Urinary bladder (tissue), 4 donors: ENCODE data around the gene MR1. TPM values are rescaled to one million over a fixed set of nuclear protein-coding genes. Genes with fewer than 3 reads are reported as not detected.
"Not testable (repeated sequence)": the region's sequence is repeated elsewhere in the genome, so short reads cannot be mapped to it uniquely, and the experiment has no call there.

ENCODE experiments used
- DNase-seq: peaks from one replicate; pipeline ENCODE4 v3.0.0-alpha.2; 2015; ENCODE audit errors: extremely low spot score
- H3K27ac ChIP-seq: one replicate; pipeline ENCODE4 v1.5.1; 2013; ENCODE audit warnings: low read depth, mild to moderate bottlenecking, moderate library complexity
- H3K36me3 ChIP-seq: one replicate; pipeline ENCODE4 v1.6.1; 2013; ENCODE audit warnings: mild to moderate bottlenecking, moderate library complexity; ENCODE audit not compliant: insufficient read depth
- H3K4me1 ChIP-seq: one replicate; pipeline ENCODE4 v1.6.1; 2013; ENCODE audit warnings: mild to moderate bottlenecking, moderate library complexity; ENCODE audit not compliant: insufficient read depth
- H3K4me3 ChIP-seq: one replicate; pipeline ENCODE4 v1.5.1; 2013; ENCODE audit warnings: low read depth, low read length
- WGBS: extraction: QIAGEN DNeasy Blood & Tissue Kit; methylation state at CpG from one replicate; pipeline ENCODE4 v1.1.7; 2013; 5-methylcytosine and 5-hydroxymethylcytosine counted together
- polyA plus RNA-seq: library from polyadenylated mRNA; stranded (reverse); fragments of 200-250 nt; gene quantifications from one replicate; pipeline ENCODE4 v1.2.3, GENCODE V29; 2013
- total RNA-seq: library from RNA; depleted of rRNA; stranded (reverse); fragments of >200 nt; gene quantifications from one replicate; pipeline ENCODE4 v1.2.3, GENCODE V29; 2014
- donor health status: healthy with polysubstance abuse.
- donor health status: healthy.

Gene MR1
- total and polyA plus RNA-seq, 2 donors = 16.2 to 24.1 TPM

GRCh38 chr1:181040284-181040865 lies 6.6 kb downstream of the MR1 start:
- WGBS = 83% methylated on average over 3 of the region's 3 CpGs
- Histone ChIP-seq H3K4me3 (no peak overlapping the region), H3K4me1 (peaks cover 2% of the 10 kb centered on the region), H3K27ac (no peak overlapping the region), H3K36me3 (no peaks in the 10 kb centered on the region)
- no peak for DNase-seq

- no peak for DNase-seq
- peaks cover 2% of the 10 kb centered on the region for H3K4me1 ChIP-seq
- no peak overlapping the region for H3K27ac ChIP-seq
- no peak overlapping the region for H3K4me3 ChIP-seq
- no peaks in the 10 kb centered on the region for H3K36me3 ChIP-seq
- WGBS = 70% methylated on average over 5 of the region's 5 CpGs
Observed at GRCh38 chr1:181043025-181043888, 9.5 kb downstream of the MR1 start.

- Histone ChIP-seq H3K27ac (peak overlapping the region; percentile 53), H3K36me3 (no peaks in the 10 kb centered on the region), H3K4me3 (no peak overlapping the region), H3K4me1 (peaks cover 2% of the 10 kb centered on the region)
- WGBS = 85% methylated on average over 5 of the region's 5 CpGs
- DNase-seq = peak; percentile 26
Observed at GRCh38 chr1:181044449-181044966, 10.7 kb downstream of the MR1 start.

GRCh38 chr1:181045946-181046345 lies 12.2 kb downstream of the MR1 start:
- 98% methylated on average over 22 of the region's 22 CpGs for WGBS
- not testable (repeated sequence) for H3K27ac ChIP-seq, H3K4me3 ChIP-seq, H3K36me3 ChIP-seq, DNase-seq, H3K4me1 ChIP-seq

GRCh38 chr1:181049378-181049777 lies 15.6 kb downstream of the MR1 start:
- peaks cover 2% of the 10 kb centered on the region for H3K4me1 ChIP-seq
- H3K27ac ChIP-seq = no peak overlapping the region
- H3K4me3 ChIP-seq = no peak overlapping the region
- H3K36me3 ChIP-seq = no peaks in the 10 kb centered on the region
- WGBS = 85% methylated on average over 4 of the region's 4 CpGs
- no peak for DNase-seq

GRCh38 chr1:181050922-181051321 lies 17.1 kb downstream of the MR1 start:
- no peaks in the 10 kb centered on the region for H3K36me3 ChIP-seq
- H3K4me1 ChIP-seq = no peaks in the 10 kb centered on the region
- H3K4me3 ChIP-seq = no peak overlapping the region
- DNase-seq = no peak
- no peak overlapping the region for H3K27ac ChIP-seq

GRCh38 chr1:181056560-181056959 lies 22.8 kb downstream of the MR1 start:
- Histone ChIP-seq H3K4me1 (no peaks in the 10 kb centered on the region), H3K36me3 (peaks cover 2% of the 10 kb centered on the region), H3K27ac (no peak overlapping the region), H3K4me3 (no peak overlapping the region)
- WGBS = 90% methylated on average over 6 of the region's 6 CpGs
- DNase-seq = no peak

- H3K36me3 ChIP-seq = peaks cover 2% of the 10 kb centered on the region
- no peak overlapping the region for H3K4me3 ChIP-seq
- 33% methylated on average over 3 of the region's 3 CpGs for WGBS
- DNase-seq = no peak
- no peak overlapping the region for H3K27ac ChIP-seq
- no peaks in the 10 kb centered on the region for H3K4me1 ChIP-seq
Observed at GRCh38 chr1:181057079-181057478, 23.3 kb downstream of the MR1 start.

GRCh38 chr1:181059435-181059834 lies 25.7 kb downstream of the MR1 start:
- Histone ChIP-seq H3K27ac (no peak overlapping the region), H3K4me3 (no peak overlapping the region), H3K36me3 (peaks cover 2% of the 10 kb centered on the region), H3K4me1 (no peaks in the 10 kb centered on the region)
- no peak for DNase-seq

GRCh38 chr1:181060066-181060465 lies 26.3 kb downstream of the MR1 start:
- no peaks in the 10 kb centered on the region for H3K4me1 ChIP-seq
- 98% methylated on average over 1 of the region's 1 CpG for WGBS
- no peak overlapping the region for H3K27ac ChIP-seq
- no peak for DNase-seq
- H3K4me3 ChIP-seq = no peak overlapping the region
- peaks cover 2% of the 10 kb centered on the region for H3K36me3 ChIP-seq

- not testable (repeated sequence) for H3K4me3 ChIP-seq, DNase-seq, H3K27ac ChIP-seq, H3K4me1 ChIP-seq, H3K36me3 ChIP-seq
- WGBS = 95% methylated on average over 3 of the region's 4 CpGs
Observed at GRCh38 chr1:181060947-181061346, 27.2 kb downstream of the MR1 start.

- DNase-seq = no peak
Observed at GRCh38 chr1:181061487-181061886, 27.7 kb downstream of the MR1 start.

GRCh38 chr1:181061891-181062835 lies 28.4 kb downstream of the MR1 start:
- Histone ChIP-seq H3K4me3 (no peak overlapping the region), H3K27ac (no peak overlapping the region)
- 76% methylated on average over 15 of the region's 15 CpGs for WGBS

More at GRCh38 chr1:181061487-181061886, 27.7 kb downstream of the MR1 start:
- Histone ChIP-seq H3K4me3 (no peak overlapping the region), H3K4me1 (no peaks in the 10 kb centered on the region), H3K36me3 (peaks cover 2% of the 10 kb centered on the region), H3K27ac (no peak overlapping the region)
- WGBS = 39% methylated on average over 2 of the region's 2 CpGs

More at GRCh38 chr1:181061891-181062835, 28.4 kb downstream of the MR1 start:
- Histone ChIP-seq H3K36me3 (peaks cover 2% of the 10 kb centered on the region), H3K4me1 (no peaks in the 10 kb centered on the region)
- no peak for DNase-seq
